Ishikawa (cell line): ENCODE results near the gene LCN2.

Experiments used
- CEBPB ChIP-seq: IDR thresholded peaks from 2 replicates; pipeline ENCODE4 v1.6.1; 2012
- EP300 ChIP-seq: IDR thresholded peaks from 2 replicates; pipeline ENCODE4 v1.6.1; 2012; ENCODE audit warnings: borderline replicate concordance
- FOXM1 ChIP-seq: IDR thresholded peaks from 2 replicates; pipeline ENCODE4 v1.6.1; 2012; ENCODE audit warnings: low read depth, borderline replicate concordance
- NFIC ChIP-seq: IDR thresholded peaks from 2 replicates; pipeline ENCODE4 v1.6.1; 2012
- RAD21 ChIP-seq: IDR thresholded peaks from 2 replicates; pipeline ENCODE4 v1.6.1; 2012; ENCODE audit warnings: low read depth
- TAF1 ChIP-seq: IDR thresholded peaks from 2 replicates; pipeline ENCODE4 v1.6.1; 2012; ENCODE audit warnings: low read depth, mild to moderate bottlenecking
- TCF12 ChIP-seq: IDR thresholded peaks from 2 replicates; pipeline ENCODE4 v1.6.1; 2012; ENCODE audit warnings: low read depth
- YY1 ChIP-seq: IDR thresholded peaks from 2 replicates; pipeline ENCODE4 v1.6.1; 2012; ENCODE audit warnings: low read depth
- ZBTB7A ChIP-seq: IDR thresholded peaks from 2 replicates; pipeline ENCODE4 v1.6.1; 2012; ENCODE audit warnings: low read depth
- TF ChIP-seq, protein P1 (sequence below): IDR thresholded peaks from 2 replicates; pipeline ENCODE4 v1.6.1; 2012
- TF ChIP-seq, protein P2 (sequence below): IDR thresholded peaks from 2 replicates; pipeline ENCODE4 v1.6.1; 2012; ENCODE audit warnings: low read depth, mild to moderate bottlenecking

DNA sequence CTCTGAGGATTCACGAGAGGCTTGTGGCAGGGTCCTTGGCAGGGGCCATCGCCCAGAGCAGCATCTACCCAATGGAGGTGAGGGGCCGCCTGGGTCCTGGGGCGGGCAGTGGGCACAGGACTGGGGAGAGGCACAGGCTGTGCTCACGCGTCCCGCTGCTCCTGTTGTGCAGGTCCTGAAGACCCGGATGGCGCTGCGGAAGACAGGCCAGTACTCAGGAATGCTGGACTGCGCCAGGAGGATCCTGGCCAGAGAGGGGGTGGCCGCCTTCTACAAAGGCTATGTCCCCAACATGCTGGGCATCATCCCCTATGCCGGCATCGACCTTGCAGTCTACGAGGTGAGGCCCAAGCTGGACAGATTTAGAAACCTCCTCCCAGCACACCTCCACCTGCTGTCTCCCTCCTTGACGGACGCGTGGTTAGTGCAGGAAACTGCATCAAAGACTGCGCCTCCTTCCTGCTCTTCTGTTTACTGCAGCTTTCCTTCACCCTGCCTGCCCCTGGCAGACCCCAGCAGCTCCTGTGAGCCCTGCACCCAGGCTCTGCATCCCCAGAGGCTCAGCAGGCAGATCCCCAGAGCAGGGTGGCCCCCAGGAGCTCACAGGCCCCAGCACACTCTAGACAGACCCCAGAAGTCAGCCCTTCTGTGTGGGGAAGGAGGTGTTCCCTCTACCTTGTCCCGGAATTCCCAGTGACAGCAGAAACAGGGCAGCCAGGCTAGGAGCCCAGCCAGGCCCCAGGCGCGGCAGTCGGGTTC is 42.9 kb upstream of the LCN2 start:
- TF ChIP-seq CEBPB (no peak), EP300 (no peak), RAD21 (no peak), TAF1 (no peak), YY1 (no peak), ZBTB7A (no peak), TCF12 (no peak), NFIC (no peak), FOXM1 (no peak)
- TF ChIP-seq, protein P1, sequence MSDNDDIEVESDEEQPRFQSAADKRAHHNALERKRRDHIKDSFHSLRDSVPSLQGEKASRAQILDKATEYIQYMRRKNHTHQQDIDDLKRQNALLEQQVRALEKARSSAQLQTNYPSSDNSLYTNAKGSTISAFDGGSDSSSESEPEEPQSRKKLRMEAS = no peak
- TF ChIP-seq, protein P2, sequence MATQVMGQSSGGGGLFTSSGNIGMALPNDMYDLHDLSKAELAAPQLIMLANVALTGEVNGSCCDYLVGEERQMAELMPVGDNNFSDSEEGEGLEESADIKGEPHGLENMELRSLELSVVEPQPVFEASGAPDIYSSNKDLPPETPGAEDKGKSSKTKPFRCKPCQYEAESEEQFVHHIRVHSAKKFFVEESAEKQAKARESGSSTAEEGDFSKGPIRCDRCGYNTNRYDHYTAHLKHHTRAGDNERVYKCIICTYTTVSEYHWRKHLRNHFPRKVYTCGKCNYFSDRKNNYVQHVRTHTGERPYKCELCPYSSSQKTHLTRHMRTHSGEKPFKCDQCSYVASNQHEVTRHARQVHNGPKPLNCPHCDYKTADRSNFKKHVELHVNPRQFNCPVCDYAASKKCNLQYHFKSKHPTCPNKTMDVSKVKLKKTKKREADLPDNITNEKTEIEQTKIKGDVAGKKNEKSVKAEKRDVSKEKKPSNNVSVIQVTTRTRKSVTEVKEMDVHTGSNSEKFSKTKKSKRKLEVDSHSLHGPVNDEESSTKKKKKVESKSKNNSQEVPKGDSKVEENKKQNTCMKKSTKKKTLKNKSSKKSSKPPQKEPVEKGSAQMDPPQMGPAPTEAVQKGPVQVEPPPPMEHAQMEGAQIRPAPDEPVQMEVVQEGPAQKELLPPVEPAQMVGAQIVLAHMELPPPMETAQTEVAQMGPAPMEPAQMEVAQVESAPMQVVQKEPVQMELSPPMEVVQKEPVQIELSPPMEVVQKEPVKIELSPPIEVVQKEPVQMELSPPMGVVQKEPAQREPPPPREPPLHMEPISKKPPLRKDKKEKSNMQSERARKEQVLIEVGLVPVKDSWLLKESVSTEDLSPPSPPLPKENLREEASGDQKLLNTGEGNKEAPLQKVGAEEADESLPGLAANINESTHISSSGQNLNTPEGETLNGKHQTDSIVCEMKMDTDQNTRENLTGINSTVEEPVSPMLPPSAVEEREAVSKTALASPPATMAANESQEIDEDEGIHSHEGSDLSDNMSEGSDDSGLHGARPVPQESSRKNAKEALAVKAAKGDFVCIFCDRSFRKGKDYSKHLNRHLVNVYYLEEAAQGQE = no peak
